GM23338 (cell line): ENCODE measurements around the gene HECTD2.

Experiments used
- CREB1 ChIP-seq: fragments of 250-450 bp; sonication (Bioruptor Pico); IDR thresholded peaks from 2 replicates; pipeline ENCODE4 v1.5.0; 2020; ENCODE audit warnings: low read depth, mild to moderate bottlenecking, moderate library complexity
- CTCF ChIP-seq, 2 experiments: fragments of 200-600 bp in 1 of 2; sonication (generic) in 1 of 2; conservative IDR thresholded peaks; 2 replicates each; pipeline versions ENCODE4 v1.5.1 to v1.6.1; 2016 to 2017; ENCODE audit warnings: antibody characterized with exemption in 2 of 2, low read depth in 2 of 2, mild to moderate bottlenecking in 2 of 2, moderate library complexity in 1 of 2
- EZH2 ChIP-seq: fragments of 200-600 bp; sonication (generic); IDR thresholded peaks from one replicate; pipeline ENCODE4 v1.8.0; 2017; ENCODE audit warnings: antibody characterized with exemption, mild to moderate bottlenecking, low read depth; ENCODE audit not compliant: unreplicated experiment
- EZH2phosphoT487 ChIP-seq: fragments of 200-600 bp; sonication (generic); IDR thresholded peaks from one replicate; pipeline ENCODE4 v1.8.1; 2018; ENCODE audit warnings: antibody characterized with exemption; ENCODE audit not compliant: unreplicated experiment
- JUNB ChIP-seq: IDR thresholded peaks from one replicate; pipeline ENCODE4 v1.6.1; 2016; ENCODE audit warnings: antibody characterized with exemption; ENCODE audit not compliant: unreplicated experiment
- NANOG ChIP-seq: IDR thresholded peaks from 2 replicates; pipeline ENCODE4 v1.6.1; 2016; ENCODE audit warnings: antibody characterized with exemption, borderline replicate concordance
- POLR2AphosphoS5 ChIP-seq: IDR thresholded peaks from 2 replicates; pipeline ENCODE4 v1.6.1; 2016; ENCODE audit warnings: antibody characterized with exemption, low read depth
- REST ChIP-seq: IDR thresholded peaks from one replicate; pipeline ENCODE4 v1.6.1; 2018; ENCODE audit warnings: antibody characterized with exemption; ENCODE audit not compliant: unreplicated experiment
- STAT1 ChIP-seq: IDR thresholded peaks from one replicate; pipeline ENCODE4 v1.6.1; 2016; ENCODE audit warnings: antibody characterized with exemption; ENCODE audit not compliant: unreplicated experiment
- ZNF114 ChIP-seq: fragments of 250-450 bp; sonication (Bioruptor Pico); IDR thresholded peaks from 2 replicates; pipeline ENCODE4 v1.5.0; 2020; ENCODE audit warnings: mild to moderate bottlenecking, moderate library complexity

GRCh38 chr10:91410638-91411371, 661 bp downstream of the HECTD2 start:
- TF ChIP-seq CTCF (conservative IDR thresholded peaks at IDR 0.05; ENCODE audit: low read depth in 2 of 2) (no peak), REST (no peak), ZNF114 (CRISPR knock-in tag) (no peak), POLR2AphosphoS5 (no peak), EZH2 (no peak), JUNB (no peak), CREB1 (CRISPR knock-in tag) (no peak), EZH2phosphoT487 (no peak), NANOG (no peak), STAT1 (no peak)
